Measurements from ENCODE around the gene TNC. TPM values are rescaled to one million over a fixed set of nuclear protein-coding genes. Genes with fewer than 3 reads are reported as not detected.

TNC gene
- total and polyA plus RNA-seq, 2 donors (not counting 1 experiment from before 2014, with no cell fraction given), result not detected

GRCh38 chr9:115165233-115165632 lies 47.3 kb upstream of the TNC start:
- H3K27ac ChIP-seq (ENCODE audit: low read length in 2 of 2), result no peak overlapping the region
- no peak for DNase-seq
- H3K9ac ChIP-seq (ENCODE audit: low read length), result no peak overlapping the region
- H3K4me1 Mint-ChIP-seq, result no peaks in the 10 kb centered on the region
- CTCF ChIA-PET, result no interaction called here
- H3K9me3 ChIP-seq (ENCODE audit: control extremely low read depth in 1 of 3, control insufficient read depth in 2 of 3, insufficient read depth in 1 of 3, low read length in 2 of 3), result no peaks in the 10 kb centered on the region
- no peaks in the 10 kb centered on the region for H3K4me1 ChIP-seq (ENCODE audit: control insufficient read depth in 2 of 2, insufficient read depth in 2 of 2, low read length in 2 of 2)
- no peak overlapping the region for H3K27ac Mint-ChIP-seq
- ATAC-seq (ENCODE audit: low read depth), result no peak
- no peaks in the 10 kb centered on the region for H4K20me1 ChIP-seq (ENCODE audit: control insufficient read depth, insufficient read depth, low read length, poor library complexity, severe bottlenecking)
- no peak overlapping the region for H3K4me3 Mint-ChIP-seq
- no peaks in the 10 kb centered on the region for H3K36me3 ChIP-seq (replicated peaks in 1 of 2; ENCODE audit: control extremely low read depth in 1 of 2, control insufficient read depth in 1 of 2, extremely low read depth in 1 of 2, insufficient read depth in 2 of 2, low read length in 1 of 2)
- TF ChIP-seq CTCF (IDR thresholded peaks at IDR 0.05), result no peak
- H3K4me2 ChIP-seq (replicated peaks; ENCODE audit: low read depth, low read length, poor library complexity, severe bottlenecking), result no peak overlapping the region
- no peaks in the 10 kb centered on the region for H3K27me3 Mint-ChIP-seq
- H3K79me2 ChIP-seq (ENCODE audit: control insufficient read depth, insufficient read depth, low read length), result no peaks in the 10 kb centered on the region
- H2AFZ ChIP-seq (ENCODE audit: insufficient read depth, low read depth, low read length, poor library complexity, severe bottlenecking), result no peak overlapping the region
- POLR2A ChIA-PET, result no interaction called here
- no peak overlapping the region for H3K4me3 ChIP-seq (ENCODE audit: control extremely low read depth in 1 of 5, extremely low read depth in 1 of 5, insufficient read depth in 1 of 5, low read depth in 2 of 5, low read length in 4 of 5)
- H3K9me3 Mint-ChIP-seq (ENCODE audit: insufficient read depth), result peaks cover 7% of the 10 kb centered on the region
- H3K27me3 ChIP-seq (replicated peaks in 1 of 4; ENCODE audit: control extremely low read depth in 1 of 4, control insufficient read depth in 3 of 4, insufficient read depth in 4 of 4, low read length in 3 of 4), result peaks cover 0 to under 1% (median 0%) of the 10 kb centered on the region in 4 experiments
- intact Hi-C loops (cut with micrococcal nuclease), result no loop called here

- H3K4me1 Mint-ChIP-seq, result no peaks in the 10 kb centered on the region
- H3K4me1 ChIP-seq (ENCODE audit: control insufficient read depth in 2 of 2, insufficient read depth in 2 of 2, low read length in 2 of 2), result no peaks in the 10 kb centered on the region
- POLR2A ChIA-PET, result no interaction called here
- no peaks in the 10 kb centered on the region for H3K27me3 Mint-ChIP-seq
- peaks cover 7% of the 10 kb centered on the region for H3K9me3 Mint-ChIP-seq (ENCODE audit: insufficient read depth)
- CTCF ChIA-PET, result no interaction called here
- no peak overlapping the region for H3K9ac ChIP-seq (ENCODE audit: low read length)
- no peak for DNase-seq
- no peaks in the 10 kb centered on the region for H3K27me3 ChIP-seq (replicated peaks in 1 of 4; ENCODE audit: control extremely low read depth in 1 of 4, control insufficient read depth in 3 of 4, insufficient read depth in 4 of 4, low read length in 3 of 4)
- no peaks in the 10 kb centered on the region for H3K36me3 ChIP-seq (replicated peaks in 1 of 2; ENCODE audit: control extremely low read depth in 1 of 2, control insufficient read depth in 1 of 2, extremely low read depth in 1 of 2, insufficient read depth in 2 of 2, low read length in 1 of 2)
- H3K79me2 ChIP-seq (ENCODE audit: control insufficient read depth, insufficient read depth, low read length), result no peaks in the 10 kb centered on the region
- no peak overlapping the region for H2AFZ ChIP-seq (ENCODE audit: insufficient read depth, low read depth, low read length, poor library complexity, severe bottlenecking)
- H3K4me3 Mint-ChIP-seq, result no peak overlapping the region
- no peak overlapping the region for H3K27ac Mint-ChIP-seq
- H3K9me3 ChIP-seq (ENCODE audit: control extremely low read depth in 1 of 3, control insufficient read depth in 2 of 3, insufficient read depth in 1 of 3, low read length in 2 of 3), result no peaks in the 10 kb centered on the region
- no peak overlapping the region for H3K4me3 ChIP-seq (ENCODE audit: control extremely low read depth in 1 of 5, extremely low read depth in 1 of 5, insufficient read depth in 1 of 5, low read depth in 2 of 5, low read length in 4 of 5)
- WGBS (ENCODE audit: insufficient coverage), result 48% methylated on average over 3 of the region's 3 CpGs
- no peaks in the 10 kb centered on the region for H4K20me1 ChIP-seq (ENCODE audit: control insufficient read depth, insufficient read depth, low read length, poor library complexity, severe bottlenecking)
- no peak overlapping the region for H3K4me2 ChIP-seq (replicated peaks; ENCODE audit: low read depth, low read length, poor library complexity, severe bottlenecking)
- H3K27ac ChIP-seq (ENCODE audit: low read length in 2 of 2), result no peak overlapping the region
- TF ChIP-seq CTCF (IDR thresholded peaks at IDR 0.05) (no peak), EZH2 (IDR thresholded peaks at IDR 0.05; ENCODE audit: borderline replicate concordance, insufficient read depth, low read depth, low read length, poor library complexity, severe bottlenecking) (no peak)
- ATAC-seq (ENCODE audit: low read depth), result no peak
- intact Hi-C loops (cut with micrococcal nuclease), result no loop called here
Measured at GRCh38 chr9:115164511-115164974, 46.6 kb upstream of the TNC start.

All from B cell (primary cell).